A549 (cell line): Measurements from ENCODE around the gene TRAPPC12.
A peak's percentile ranks its signal among the peaks of the same experiment; 100 is the strongest.

Experiments used
- CBX8 ChIP-seq: fragments of 200-600 bp; sonication (generic); IDR thresholded peaks from 2 replicates; pipeline ENCODE4 v1.6.1; 2016
- ESRRA ChIP-seq: fragments of 150-350 bp; IDR thresholded peaks from 2 replicates; pipeline ENCODE4 v1.6.1; 2014; ENCODE audit warnings: mild to moderate bottlenecking, low read length, borderline replicate concordance
- HDAC2 ChIP-seq: fragments of 200-600 bp; sonication (generic); IDR thresholded peaks from 2 replicates; pipeline ENCODE4 v1.6.1; 2016
- JUNB ChIP-seq: fragments of >200 bp; sonication (Bioruptor Twin); formaldehyde crosslinking; IDR thresholded peaks from 2 replicates; pipeline ENCODE4 v1.6.1; 2016
- POLR2A ChIP-seq: IDR thresholded peaks from 2 replicates; pipeline ENCODE4 v1.6.1; 2012; ENCODE audit warnings: mild to moderate bottlenecking, low read length
- RAD21 ChIP-seq, 2 experiments: fragments of >200 bp in 1 of 2; sonication (Bioruptor Twin) in 1 of 2; formaldehyde crosslinking in 1 of 2; IDR thresholded peaks in 1 of 2; conservative IDR thresholded peaks in 1 of 2; 2 replicates in 1 of 2; 3 replicates in 1 of 2; pipeline ENCODE4 v1.6.1; 2012 to 2018; ENCODE audit warnings: inconsistent platforms in 1 of 2
- RFX5 ChIP-seq: fragments of 450-650 bp; IDR thresholded peaks from 2 replicates; pipeline ENCODE4 v1.7.1; 2014; ENCODE audit warnings: antibody characterized with exemption, mild to moderate bottlenecking, moderate library complexity
- TF ChIP-seq, protein P1 (sequence below): fragments of >200 bp; sonication (Bioruptor Twin); formaldehyde crosslinking; IDR thresholded peaks from 3 replicates; pipeline ENCODE4 v1.5.1; 2016
- TF ChIP-seq, protein P2 (sequence below): IDR thresholded peaks from 2 replicates; pipeline ENCODE4 v1.6.1; 2012

DNA sequence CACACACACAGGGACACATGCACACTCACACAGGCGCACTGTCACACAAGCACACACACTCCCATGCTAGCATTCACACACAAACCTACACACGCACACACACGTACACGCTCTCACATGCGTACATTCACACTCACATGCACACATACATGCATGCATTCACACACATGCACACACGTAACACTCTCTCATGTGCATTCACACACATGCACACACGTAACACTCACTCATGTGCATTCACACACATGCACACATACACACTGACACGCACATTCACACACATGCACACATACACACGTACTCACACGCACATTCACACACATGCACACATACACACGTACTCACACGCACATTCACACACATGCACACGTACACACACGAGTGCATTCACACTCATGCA, 123.6 kb downstream of the TRAPPC12 start:
- TF ChIP-seq ESRRA, result no peak
- peak; percentile 31; the same call in 1 of the 2 replicates for TF ChIP-seq POLR2A
- TF ChIP-seq, protein P1, sequence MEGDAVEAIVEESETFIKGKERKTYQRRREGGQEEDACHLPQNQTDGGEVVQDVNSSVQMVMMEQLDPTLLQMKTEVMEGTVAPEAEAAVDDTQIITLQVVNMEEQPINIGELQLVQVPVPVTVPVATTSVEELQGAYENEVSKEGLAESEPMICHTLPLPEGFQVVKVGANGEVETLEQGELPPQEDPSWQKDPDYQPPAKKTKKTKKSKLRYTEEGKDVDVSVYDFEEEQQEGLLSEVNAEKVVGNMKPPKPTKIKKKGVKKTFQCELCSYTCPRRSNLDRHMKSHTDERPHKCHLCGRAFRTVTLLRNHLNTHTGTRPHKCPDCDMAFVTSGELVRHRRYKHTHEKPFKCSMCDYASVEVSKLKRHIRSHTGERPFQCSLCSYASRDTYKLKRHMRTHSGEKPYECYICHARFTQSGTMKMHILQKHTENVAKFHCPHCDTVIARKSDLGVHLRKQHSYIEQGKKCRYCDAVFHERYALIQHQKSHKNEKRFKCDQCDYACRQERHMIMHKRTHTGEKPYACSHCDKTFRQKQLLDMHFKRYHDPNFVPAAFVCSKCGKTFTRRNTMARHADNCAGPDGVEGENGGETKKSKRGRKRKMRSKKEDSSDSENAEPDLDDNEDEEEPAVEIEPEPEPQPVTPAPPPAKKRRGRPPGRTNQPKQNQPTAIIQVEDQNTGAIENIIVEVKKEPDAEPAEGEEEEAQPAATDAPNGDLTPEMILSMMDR, result no peak
- TF ChIP-seq, protein P2, sequence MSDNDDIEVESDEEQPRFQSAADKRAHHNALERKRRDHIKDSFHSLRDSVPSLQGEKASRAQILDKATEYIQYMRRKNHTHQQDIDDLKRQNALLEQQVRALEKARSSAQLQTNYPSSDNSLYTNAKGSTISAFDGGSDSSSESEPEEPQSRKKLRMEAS, result no peak
- no peak for TF ChIP-seq RAD21 (conservative IDR thresholded peaks at IDR 0.05 in 1 of 2, IDR thresholded peaks at IDR 0.05 in 1 of 2)
- TF ChIP-seq CBX8, result no peak
- no peak for TF ChIP-seq HDAC2
- TF ChIP-seq RFX5, result no peak
- no peak for TF ChIP-seq JUNB
